Fibroblast of the conjunctiva (primary cell): ENCODE data around the gene CEP164.

Experiments used
- DNase-seq: peaks from one replicate; pipeline ENCODE4 v3.0.0-alpha.2; 2010; ENCODE audit warnings: low read depth

CEP164 gene

DNA sequence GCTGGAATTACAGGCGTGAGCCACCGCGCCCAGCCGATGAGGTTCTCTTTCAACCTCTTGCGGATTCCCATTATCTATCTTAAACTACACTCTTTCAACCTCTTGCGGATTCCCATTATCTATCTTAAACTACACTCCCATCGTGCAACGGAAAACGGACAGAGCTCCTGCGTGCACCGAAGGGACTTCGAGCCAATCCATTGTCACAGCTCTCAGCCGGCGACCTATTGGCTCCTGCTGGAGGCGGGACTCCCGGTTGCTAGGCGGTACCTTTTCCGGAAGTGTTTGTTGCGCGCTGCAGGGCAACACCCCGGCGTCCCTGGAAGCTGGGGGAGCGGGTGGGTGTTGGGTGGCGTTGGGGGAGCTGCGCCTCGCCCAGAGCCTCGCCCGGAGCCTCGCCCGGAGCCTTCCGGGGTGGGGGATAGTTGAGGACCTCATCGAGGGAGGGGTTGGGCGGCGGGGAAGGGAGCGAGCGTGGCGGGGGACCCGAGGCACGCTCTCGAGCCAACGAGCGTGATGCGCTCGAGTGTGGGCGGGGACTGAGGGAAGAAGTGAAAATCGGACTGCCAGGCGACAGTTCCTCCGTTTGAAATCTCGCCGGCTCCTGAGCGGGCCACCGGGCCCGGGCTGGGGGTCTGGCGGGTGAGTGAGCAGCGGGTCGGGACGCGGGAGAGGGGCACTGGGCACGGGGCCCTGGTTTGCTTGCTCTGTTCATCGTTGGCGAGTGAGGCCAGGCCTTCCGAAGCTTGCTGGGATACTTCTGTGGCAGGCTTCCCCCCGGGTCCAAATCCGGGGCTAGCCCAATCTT lies at the start of gene CEP164:
Gene CEP164 (plus strand): TSS at position 288 of the 808 bp plus-strand sequence. CDS start 10,733 bp downstream, outside the sequence.
- peak; percentile 97 for DNase-seq

DNA sequence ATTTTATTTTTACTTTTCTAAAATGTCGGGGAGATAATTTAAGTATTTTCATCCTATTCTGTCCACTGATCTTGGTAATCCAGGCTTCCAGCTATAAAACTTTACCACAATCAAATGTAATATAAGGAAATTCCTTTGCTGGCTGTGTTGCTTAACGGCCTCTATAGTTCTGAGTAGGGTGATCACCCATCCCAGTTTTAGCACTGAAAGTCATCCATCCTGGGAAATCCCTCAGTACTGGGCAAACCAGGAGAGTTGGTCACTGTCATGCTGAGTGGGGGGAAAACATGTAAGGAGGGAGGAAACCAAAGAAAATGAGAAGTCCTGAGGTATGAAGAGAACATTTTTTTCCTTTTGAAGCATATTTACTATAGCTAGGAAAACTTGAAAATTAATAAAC lies 49.3 kb upstream of the CEP164 start:
- no peak for DNase-seq

DNA sequence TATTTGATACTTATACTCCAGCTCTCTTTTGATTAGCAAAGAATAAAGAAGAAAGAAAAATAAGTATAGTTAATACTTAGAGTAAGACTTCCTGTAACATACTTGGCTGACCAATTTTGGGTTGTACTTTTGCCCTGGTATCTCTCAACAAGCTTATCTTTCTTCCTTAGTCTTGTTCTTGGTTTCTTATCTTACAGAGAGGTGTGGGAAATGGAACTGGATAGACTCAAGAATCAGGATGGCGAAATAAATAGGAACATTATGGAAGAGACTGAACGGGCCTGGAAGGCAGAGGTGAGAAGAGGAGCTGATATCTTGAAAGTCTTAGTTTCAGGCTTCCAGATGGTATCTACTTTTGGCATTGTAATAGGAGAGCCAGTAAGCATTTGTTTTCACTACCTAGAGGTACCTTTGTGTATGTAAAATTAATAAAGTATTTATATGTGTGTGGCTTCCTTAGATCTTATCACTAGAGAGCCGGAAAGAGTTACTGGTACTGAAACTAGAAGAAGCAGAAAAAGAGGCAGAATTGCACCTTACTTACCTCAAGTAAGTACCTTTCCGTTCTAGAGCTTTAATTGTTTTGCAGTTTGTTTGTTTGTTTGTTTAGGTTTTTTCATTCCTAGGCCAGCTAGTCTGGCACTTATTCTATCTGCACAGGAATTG lies 47.8 kb upstream of the CEP164 start:
- DNase-seq = no peak

DNA sequence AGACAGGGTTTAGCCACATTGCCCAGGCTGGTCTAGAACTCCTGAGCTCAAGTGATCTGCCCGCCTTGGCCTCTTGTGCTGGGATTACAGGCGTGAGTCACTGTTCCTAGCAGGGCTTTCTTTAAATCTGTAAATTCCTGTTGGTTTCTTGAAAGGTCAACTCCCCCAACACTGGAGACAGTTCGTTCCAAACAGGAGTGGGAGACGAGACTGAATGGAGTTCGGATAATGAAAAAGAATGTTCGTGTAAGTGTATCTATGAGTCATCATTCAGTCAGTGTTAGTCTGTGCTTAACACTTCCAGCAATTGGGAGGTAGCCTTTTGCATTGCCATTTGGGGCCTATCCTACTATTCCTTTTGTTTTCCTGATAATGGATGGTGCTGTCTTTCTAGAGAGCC lies 46.5 kb upstream of the CEP164 start:
- peak; percentile 79 for DNase-seq

DNA sequence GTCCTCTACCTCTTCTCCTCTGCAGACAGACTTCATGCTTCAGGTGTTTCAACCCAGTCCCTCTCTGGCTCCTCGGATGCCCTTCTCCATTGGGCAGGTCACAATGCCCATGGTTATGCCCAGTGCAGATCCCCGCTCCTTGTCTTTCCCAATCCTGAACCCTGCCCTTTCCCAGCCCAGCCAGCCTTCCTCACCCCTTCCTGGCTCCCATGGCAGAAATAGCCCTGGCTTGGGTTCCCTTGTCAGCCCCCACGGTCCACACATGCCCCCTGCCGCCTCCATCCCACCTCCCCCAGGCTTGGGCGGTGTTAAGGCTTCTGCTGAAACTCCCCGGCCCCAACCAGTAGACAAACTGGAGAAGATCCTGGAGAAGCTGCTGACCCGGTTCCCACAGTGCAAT lies 45.8 kb upstream of the CEP164 start:
- no peak for DNase-seq

DNA sequence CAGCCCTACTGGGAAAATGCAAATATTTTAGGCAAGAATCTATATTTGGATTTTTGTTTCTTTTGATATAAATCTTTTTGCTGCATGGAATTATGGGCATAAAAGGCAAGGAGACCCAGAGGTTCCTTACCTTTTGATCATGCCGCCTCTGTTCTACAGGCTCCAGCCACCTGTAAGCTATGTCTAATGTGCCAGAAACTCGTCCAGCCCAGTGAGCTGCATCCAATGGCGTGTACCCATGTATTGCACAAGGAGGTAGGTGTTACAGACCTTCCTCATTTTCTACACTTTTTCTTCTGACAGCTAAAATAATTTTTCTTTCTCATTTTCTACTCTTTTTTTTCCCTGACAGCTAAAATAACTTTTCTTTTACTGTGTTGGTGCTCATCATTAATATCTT lies 44.7 kb upstream of the CEP164 start:
- no peak for DNase-seq

DNA sequence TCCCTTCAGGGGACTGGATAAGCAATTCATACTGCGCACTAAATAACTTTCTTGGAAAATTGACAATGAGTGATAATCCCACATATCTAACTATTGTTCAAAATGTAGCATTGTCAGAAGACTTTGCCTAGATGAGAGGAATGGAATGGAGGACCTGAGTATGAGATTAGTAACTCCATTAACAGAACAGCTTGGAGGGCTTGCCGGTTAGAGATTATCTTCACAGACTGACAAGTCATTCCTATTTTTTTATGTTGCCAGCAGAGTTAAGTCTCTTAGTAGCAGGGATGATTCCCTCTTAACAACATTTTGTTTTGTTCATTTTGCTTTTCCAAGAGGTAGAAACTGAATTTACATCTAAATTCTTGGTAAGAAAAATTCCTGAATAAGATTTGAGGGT lies 43.6 kb upstream of the CEP164 start:
- DNase-seq = no peak

DNA sequence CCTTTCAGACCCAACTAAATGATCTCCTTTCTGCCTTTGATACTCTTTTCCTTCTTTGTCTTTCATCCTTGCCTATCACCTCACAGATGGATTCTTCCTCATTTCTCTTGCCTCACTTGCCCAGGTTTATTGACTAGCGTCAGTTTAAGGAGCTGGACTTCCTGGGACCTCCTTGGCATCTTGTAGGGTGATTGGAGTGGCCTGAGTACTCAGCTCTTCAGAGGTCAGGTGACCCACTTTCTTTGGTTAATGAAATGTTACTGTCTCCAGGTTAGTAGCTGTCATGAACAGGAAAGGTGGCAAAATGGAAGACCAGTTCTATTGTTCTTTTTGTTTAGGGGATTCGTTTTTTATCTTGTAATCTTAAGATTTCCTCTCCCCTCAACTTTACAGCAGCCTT lies 41.1 kb upstream of the CEP164 start:
- no peak for DNase-seq

DNA sequence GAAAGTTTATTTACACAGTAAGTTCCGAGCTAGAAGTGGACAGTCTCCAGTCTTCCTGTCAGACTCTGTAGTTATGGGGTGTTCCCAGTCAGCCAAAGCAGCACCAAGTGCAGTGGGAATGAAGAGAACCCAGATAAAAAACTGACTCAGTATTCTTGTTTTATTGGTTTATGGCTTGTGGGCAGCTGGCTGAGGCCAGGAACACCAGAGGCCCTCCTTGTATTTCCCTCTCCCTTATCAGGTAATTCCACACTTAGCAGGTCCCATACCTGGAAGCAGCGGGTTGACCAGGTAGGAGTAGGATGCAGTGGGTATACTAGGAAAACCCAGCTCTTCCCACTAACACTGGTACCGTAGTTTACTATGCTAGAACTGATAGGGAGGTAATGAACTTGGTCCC lies 40.0 kb upstream of the CEP164 start:
- DNase-seq = no peak

DNA sequence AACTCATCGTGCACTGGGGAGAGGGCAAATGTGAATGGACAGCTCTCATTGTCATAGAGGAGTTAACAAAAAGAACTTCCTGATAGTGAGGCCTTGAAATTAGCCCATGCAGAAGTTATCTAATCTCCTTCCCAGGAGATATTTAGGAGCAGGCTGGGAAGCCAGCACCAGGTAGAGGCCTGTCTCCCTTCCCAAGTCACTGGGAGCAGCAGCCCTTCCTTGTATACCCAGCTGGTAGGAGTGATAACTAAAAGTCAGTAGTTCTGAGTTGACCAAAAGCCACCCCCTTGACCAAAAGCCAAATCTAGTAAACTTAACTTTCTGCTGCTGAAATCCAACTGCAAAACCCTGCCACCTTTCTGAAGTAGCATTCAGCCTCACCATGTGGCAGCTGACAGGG lies 37.9 kb upstream of the CEP164 start:
- DNase-seq = no peak

DNA sequence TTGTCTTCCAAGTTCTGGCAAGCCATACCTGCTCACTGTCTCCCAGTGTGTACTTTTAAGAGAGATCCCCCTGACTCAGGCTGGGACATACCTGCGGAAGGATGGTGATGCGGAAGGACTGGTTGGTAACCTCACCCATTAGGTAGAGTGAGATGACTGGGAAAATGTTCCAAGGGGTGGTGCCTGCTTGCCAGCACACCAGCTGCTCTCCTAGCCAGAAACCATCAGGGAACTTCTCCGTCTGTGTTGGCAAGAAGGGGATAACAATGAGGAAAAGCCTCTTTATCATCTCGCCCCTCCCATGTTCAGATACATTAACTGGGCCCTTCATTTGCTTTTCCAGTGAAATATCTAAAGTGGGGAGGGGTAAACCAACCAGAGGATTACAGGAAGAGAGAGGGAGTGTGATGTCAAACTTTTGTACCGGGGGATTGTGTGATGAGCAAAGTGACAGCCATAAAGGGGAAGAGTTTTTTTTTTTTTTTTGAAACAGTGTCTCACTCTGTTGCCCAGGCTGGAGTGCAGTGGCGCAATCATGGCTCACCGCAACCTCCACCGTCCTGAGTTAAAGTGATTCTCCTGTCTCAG lies 36.8 kb upstream of the CEP164 start, which contains the start of gene BACE1-AS:
Gene BACE1-AS (plus strand): TSS at position 538 of the 588 bp plus-strand sequence.
- no peak for DNase-seq

DNA sequence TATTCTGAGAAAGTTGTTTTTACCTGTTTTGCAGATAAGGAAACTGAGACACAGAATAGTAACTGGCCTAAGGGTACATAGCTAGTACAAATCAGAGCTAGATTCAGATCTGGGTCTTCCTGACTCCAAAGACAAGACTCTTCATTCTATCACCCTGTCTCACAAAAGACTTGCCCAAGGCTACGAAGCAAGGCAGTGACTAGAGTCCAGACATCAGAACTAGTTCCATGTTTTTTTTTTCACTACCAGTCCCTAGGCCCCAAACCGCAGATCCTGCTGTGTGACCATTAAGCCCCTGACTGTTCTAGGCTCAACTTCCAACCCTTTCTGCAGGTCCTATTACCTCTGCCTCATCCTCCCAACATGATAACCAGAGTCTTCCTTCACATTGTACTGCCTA lies 35.0 kb upstream of the CEP164 start:
- DNase-seq = no peak

DNA sequence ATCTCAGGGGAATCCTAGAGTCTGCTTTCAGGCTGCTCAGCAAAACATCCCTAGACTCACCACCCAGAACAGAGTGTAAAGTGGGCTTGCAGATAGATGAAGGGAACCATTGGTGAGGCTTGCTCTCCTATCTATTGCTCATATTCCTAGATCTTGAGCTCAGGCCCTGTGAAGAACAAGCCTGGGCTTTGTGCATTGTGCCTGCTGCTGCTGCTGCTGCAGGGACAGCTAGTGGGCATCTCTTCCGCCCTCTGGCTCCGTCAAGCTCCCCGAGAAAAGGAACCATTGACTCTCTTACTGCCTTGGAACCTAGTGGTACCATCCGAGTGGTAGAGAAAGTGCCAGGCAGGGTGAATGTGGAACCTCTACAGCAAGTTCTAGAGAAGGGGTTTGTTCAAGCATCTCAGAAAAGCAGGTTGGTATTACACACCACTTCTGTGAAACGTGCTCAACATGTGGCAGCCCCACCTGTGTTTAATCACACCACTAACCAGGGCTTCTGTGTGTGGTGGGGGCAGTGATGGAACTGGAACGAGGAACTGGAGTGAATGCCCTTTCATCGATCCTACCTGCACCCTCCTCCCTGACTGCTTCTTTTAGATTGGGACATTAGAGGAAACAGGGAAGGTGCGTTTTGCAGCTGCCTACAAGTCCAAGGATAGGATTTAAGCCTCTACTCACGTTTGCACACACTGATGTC lies 32.1 kb upstream of the CEP164 start:
- DNase-seq = no peak

DNA sequence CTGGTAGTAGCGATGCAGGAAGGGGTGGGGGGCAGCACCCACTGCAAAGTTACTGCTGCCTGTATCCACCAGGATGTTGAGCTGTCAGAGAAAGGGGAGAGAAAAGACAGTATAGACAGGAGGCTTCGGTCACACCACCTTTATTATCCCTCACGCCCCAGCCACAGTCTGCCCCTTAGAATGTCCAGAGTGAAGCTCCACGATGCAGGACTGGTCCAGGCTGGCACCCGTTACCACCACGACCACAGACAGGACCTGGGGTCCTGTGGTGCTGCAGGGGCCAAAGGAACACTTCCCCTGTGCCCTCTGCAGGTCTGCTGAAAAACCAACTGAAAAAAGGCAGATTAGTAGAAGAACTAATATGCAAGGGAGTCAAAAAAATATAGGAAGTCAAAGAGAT lies 30.8 kb upstream of the CEP164 start:
- DNase-seq = no peak

DNA sequence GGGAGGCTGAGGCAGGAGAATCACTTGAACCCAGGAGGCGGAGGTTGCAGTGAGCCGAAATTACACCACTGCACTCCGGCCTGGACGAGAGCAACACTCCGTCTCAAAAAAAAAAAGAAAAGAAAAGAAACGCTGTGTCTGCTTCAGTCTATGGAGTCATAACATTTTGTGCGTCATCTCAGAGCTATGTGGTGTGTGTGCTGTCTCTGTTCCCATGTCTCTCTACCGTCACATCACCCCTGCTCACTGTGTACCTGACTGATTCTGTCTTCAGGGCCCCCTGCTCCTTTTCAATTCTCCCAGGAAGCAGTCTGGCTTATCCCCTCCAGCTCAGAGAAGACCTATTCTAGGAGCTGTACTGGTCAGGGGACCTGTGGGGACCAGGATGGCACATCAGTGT lies 29.5 kb upstream of the CEP164 start:
- DNase-seq = no peak

DNA sequence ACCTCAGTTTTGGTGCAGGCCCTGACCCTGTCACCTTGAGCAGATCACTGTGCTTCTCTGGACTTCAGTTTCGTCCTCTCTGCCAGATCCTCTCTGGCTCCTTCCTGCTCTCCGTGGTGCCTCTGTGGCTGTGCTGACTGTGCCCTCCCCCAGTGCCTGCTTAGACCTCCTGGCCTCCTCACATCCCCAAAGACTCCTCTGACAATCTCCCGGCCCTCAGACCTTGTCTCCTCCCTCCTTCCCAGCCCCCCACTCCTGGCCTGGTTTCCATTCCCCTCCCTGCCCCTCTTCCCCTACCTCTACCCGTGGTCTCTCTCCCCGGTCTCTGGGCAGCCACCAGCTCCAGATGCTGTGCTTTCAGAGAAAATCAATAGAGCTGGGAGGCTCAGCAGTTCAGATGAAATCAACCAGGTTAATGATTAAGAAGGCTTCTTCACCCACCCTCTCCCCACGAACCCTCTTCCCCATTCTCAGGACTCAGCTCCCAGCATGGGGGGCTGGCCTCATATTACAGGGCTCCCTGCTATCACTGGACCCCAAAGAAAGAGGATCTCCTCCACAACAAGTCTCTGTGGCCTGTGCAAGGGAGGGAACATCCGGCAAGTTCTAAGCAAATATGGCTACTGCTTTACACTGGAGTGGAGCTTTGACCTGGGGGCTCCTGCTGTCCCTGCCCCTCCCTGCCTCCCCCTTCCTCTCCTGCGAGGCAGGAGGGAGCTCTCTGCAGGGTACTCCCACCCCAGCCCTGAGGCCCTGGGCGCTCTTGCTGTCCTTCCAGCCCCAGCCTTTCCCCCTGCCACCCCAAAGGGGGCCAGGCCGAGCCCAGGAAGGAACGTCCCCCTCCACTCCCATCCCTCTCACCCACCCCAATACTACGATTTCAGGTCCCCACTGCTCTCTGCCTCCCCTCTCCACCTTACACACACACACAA lies 28.0 kb upstream of the CEP164 start:
- DNase-seq = no peak

DNA sequence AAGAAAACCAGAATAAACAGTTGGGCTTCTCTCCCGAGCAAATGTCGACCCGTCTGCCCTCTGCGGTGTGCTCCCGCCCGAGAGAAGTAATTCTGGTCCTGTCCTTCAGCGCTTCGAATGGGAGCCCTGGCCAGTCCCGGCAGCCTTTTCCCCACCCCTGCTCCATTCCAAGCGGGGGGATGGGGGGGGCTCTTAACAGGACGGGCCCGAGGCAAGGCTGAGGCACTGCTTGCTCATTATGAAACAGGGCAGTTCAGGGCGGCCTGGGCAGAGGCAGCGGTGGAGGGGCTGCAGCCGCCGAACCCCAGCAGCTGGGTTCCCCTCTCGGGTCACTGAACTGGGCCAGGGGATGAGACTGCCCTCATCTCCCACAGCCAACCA lies 27.4 kb upstream of the CEP164 start:
- DNase-seq = peak; percentile 10

DNA sequence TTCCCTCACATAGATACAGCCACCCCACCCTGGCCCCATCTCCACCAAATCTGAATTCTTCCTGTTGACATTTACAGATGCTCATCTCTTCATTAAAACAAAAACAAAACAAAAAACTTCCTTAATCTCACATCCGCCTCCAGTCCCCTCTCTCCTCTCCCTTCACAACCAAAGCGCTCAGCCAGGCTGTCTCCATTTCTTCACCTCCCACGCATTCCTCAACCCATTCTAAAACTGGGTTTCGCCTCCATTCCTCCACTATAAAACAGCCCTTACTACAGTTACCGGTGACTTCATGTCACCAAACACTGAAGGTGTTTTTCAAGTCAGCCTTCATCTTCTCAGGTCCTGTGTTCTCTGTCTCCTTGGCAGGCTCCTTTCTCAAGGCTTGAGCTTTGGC lies 26.9 kb upstream of the CEP164 start:
- DNase-seq = no peak

DNA sequence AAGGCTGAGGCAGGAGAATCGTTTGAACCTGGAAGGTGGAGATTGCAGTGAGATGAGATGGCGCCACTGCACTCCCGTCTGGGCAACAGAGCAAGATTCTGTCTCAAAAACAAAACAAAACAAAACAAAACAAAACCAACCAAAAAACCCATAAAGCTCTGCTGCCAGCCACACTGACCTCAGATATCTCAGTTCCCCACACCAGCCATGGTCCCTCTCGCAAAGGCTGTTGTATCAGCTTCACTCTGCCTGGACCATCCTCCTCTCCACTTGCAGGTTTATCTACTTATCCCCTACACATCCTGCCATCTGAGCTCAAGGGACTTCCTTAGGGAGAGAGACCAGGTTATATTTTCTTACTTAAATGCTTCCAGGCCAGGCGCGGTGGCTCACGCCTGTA lies 25.4 kb upstream of the CEP164 start:
- no peak for DNase-seq

DNA sequence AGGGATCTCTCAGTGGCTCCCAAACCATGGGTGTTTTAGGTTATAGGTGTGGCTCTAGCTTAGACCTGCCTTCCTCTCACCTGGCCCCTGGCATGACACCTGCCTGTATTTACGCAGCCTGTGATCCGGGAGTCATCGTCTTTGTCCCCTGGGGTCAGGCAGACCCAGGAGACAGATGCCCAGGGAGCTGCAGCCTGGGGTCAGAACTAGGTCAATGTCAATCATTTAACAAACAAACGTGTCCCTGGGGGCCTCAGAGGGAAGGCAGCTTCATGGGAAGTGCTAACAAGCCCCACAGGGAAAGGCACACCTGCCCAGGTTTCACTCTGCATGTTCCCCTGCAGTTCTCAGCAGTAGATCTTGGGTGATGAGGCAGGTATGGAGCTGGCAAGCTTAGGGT lies 24.6 kb upstream of the CEP164 start:
- DNase-seq = no peak

DNA sequence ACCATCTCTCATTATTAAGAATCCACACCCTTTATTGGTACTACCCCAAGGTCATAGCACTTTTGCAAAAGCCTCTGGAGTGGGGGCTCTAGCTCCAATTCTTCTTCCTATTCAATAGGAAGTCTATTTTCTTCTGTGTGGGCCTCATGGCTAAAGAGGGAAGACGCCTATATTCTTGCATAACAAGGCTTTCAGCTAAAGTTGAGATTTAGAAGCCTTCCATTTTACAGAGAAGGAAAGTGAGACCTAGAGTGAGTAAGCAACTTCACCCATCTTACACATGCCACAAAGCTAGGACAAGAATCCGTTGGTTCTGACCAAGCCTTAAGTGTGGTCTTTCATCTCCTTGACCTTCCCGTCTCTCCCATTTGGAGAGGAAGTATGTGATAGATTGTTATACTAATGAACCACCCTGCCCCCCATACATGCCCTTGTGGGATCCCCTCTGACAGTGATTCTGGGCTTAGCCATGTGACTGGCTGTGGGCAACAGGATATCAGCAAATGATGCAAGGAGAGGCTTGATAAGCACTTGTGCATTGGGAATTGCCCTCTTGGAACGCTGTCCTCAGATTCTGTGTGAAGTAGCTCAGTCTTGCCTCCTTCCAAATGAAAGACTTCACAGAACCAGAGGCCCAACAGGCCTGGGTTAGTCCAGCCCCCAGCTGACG lies 23.9 kb upstream of the CEP164 start:
- no peak for DNase-seq
